Measurements from ENCODE around the gene GALNT10. TPM values are rescaled to one million over a fixed set of nuclear protein-coding genes. Genes with fewer than 3 reads are reported as not detected.

The GALNT10 gene
- polyA plus RNA-seq, 1 experiment, result 93.1 TPM

- no peak overlapping the region for H3K4me3 ChIP-seq (ENCODE audit: low read depth, low read length)
- H3K27ac ChIP-seq (ENCODE audit: low read depth, low read length), result no peak overlapping the region
- H3K9me3 ChIP-seq (ENCODE audit: control insufficient read depth, insufficient read depth, low read length), result no peaks in the 10 kb centered on the region
- no peaks in the 10 kb centered on the region for H3K27me3 ChIP-seq (ENCODE audit: control insufficient read depth, insufficient read depth, low read length)
- DNase-seq (ENCODE audit: low read depth, low spot score), result no peak
- POLR2A ChIA-PET, result no interaction called here
- TF ChIP-seq CTCF (IDR thresholded peaks at IDR 0.05; ENCODE audit: low read depth, low read length), result no peak
- CTCF ChIA-PET, result interaction anchor here (0.9 to 1.3 kb wide), 4 partner anchors 44 to 170 kb away, joined by 3 to 6 read pairs (median 4); no protein-coding TSS in a partner anchor
Observed at GRCh38 chr5:154242442-154242841, 51.9 kb downstream of the GALNT10 start.

DNA sequence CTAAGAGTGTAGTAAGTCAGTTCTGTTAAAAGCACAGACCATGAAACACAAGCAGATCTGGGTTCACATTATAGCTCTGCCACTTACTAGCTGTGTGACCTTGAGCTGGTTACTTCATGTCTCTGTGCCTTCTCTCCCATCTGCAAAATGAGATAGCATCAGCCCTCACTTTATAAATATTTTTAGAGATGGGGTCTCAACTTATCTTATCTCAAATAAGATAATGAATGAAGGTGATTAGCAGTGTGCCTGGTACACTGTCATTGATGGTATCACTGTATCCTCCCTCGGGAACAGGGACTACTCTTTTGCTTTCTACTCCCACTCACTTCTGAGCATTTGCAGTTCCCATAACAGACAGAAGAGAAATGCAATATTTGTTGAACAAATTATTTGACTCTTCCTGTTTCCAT lies 52.4 kb downstream of the GALNT10 start:
- no peak overlapping the region for H3K4me3 ChIP-seq (ENCODE audit: low read depth, low read length)
- no peaks in the 10 kb centered on the region for H3K9me3 ChIP-seq (ENCODE audit: control insufficient read depth, insufficient read depth, low read length)
- no peak for DNase-seq (ENCODE audit: low read depth, low spot score)
- TF ChIP-seq CTCF (IDR thresholded peaks at IDR 0.05; ENCODE audit: low read depth, low read length), result no peak
- ChIA-PET POLR2A (interaction anchor here (1.1 to 1.2 kb wide), 3 partner anchors 21 to 51 kb away, joined by 3 to 4 read pairs (median 4); no protein-coding TSS in a partner anchor), CTCF (interaction anchor here (0.9 to 1.3 kb wide), 4 partner anchors 45 to 171 kb away, joined by 3 to 6 read pairs (median 3); no protein-coding TSS in a partner anchor)
- no peaks in the 10 kb centered on the region for H3K27me3 ChIP-seq (ENCODE audit: control insufficient read depth, insufficient read depth, low read length)
- H3K27ac ChIP-seq (ENCODE audit: low read depth, low read length), result no peak overlapping the region

- no peak for TF ChIP-seq CTCF (IDR thresholded peaks at IDR 0.05; ENCODE audit: low read depth, low read length)
- no peaks in the 10 kb centered on the region for H3K27me3 ChIP-seq (ENCODE audit: control insufficient read depth, insufficient read depth, low read length)
- DNase-seq (ENCODE audit: low read depth, low spot score), result no peak
- H3K4me3 ChIP-seq (ENCODE audit: low read depth, low read length), result no peak overlapping the region
- ChIA-PET CTCF (interaction anchor here (1.1 kb wide), 1 partner anchor 47 kb away, joined by 3 read pairs; no protein-coding TSS in a partner anchor), POLR2A (interaction anchor here (0.5 to 1.2 kb wide), 6 partner anchors 22 to 439 kb away, joined by 3 to 7 read pairs (median 4); no protein-coding TSS in a partner anchor)
- H3K27ac ChIP-seq (ENCODE audit: low read depth, low read length), result peak overlapping the region; percentile 33
- H3K9me3 ChIP-seq (ENCODE audit: control insufficient read depth, insufficient read depth, low read length), result no peaks in the 10 kb centered on the region
Observed at GRCh38 chr5:154243736-154244135, 53.2 kb downstream of the GALNT10 start.

DNA sequence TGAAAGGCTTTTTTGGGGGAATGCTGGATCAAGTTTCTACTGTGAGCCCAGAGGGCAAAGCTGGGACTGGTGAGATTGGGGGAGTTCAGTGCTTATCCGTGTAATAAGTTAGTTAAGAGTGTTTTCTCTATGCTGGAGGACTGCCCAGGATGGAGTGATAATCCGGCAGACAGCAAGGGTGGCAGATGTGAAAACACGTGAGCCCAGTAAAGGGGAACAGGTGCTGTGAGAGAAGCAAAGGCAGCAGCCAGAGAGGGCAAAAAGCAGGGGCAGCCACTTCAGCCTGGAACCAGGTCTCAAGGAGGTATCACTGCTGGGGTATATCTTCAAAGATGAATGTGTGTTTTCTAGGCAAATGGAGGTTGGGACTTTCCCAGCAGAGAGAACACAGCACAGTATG lies 53.9 kb downstream of the GALNT10 start:
- ChIA-PET CTCF (interaction anchor here (0.5 to 1.1 kb wide), 2 partner anchors 47 to 55 kb away, joined by 7 to 8 read pairs; no protein-coding TSS in a partner anchor), POLR2A (interaction anchor here (1.2 kb wide), 2 partner anchors 32 to 53 kb away, joined by 4 to 7 read pairs; no protein-coding TSS in a partner anchor)
- Histone ChIP-seq H3K27ac (ENCODE audit: low read depth, low read length) (no peak overlapping the region), H3K27me3 (ENCODE audit: control insufficient read depth, insufficient read depth, low read length) (no peaks in the 10 kb centered on the region), H3K9me3 (ENCODE audit: control insufficient read depth, insufficient read depth, low read length) (no peaks in the 10 kb centered on the region), H3K4me3 (ENCODE audit: low read depth, low read length) (no peak overlapping the region)
- no peak for TF ChIP-seq CTCF (IDR thresholded peaks at IDR 0.05; ENCODE audit: low read depth, low read length)
- no peak for DNase-seq (ENCODE audit: low read depth, low spot score)

GRCh38 chr5:154248691-154249090 lies 58.2 kb downstream of the GALNT10 start:
- no peak for TF ChIP-seq CTCF (IDR thresholded peaks at IDR 0.05; ENCODE audit: low read depth, low read length)
- no peak for DNase-seq (ENCODE audit: low read depth, low spot score)
- Histone ChIP-seq H3K27ac (ENCODE audit: low read depth, low read length) (no peak overlapping the region), H3K4me3 (ENCODE audit: low read depth, low read length) (no peak overlapping the region), H3K27me3 (ENCODE audit: control insufficient read depth, insufficient read depth, low read length) (no peaks in the 10 kb centered on the region), H3K9me3 (ENCODE audit: control insufficient read depth, insufficient read depth, low read length) (no peaks in the 10 kb centered on the region)
- CTCF ChIA-PET, result interaction anchor here (1.1 to 1.4 kb wide), 2 partner anchors 157 to 176 kb away, joined by 3 to 5 read pairs; no protein-coding TSS in a partner anchor
- POLR2A ChIA-PET, result no interaction called here
